GM12891 (cell line): ENCODE results near the gene MYF5.

Experiments
- PAX5 ChIP-seq: IDR thresholded peaks from 2 replicates; pipeline ENCODE4 v1.6.1; 2011; ENCODE audit warnings: low read length, moderate library complexity, mild to moderate bottlenecking; ENCODE audit not compliant: insufficient read depth, severe bottlenecking
- POLR2A ChIP-seq: IDR thresholded peaks from 2 replicates; pipeline ENCODE4 v1.6.1; 2011; ENCODE audit warnings: low read depth, low read length, control low read depth
- POLR2AphosphoS5 ChIP-seq: IDR thresholded peaks from 2 replicates; pipeline ENCODE4 v1.6.1; 2011; ENCODE audit warnings: low read depth, low read length, control low read depth
- POU2F2 ChIP-seq: IDR thresholded peaks from 2 replicates; pipeline ENCODE4 v1.6.1; 2011; ENCODE audit warnings: low read depth, mild to moderate bottlenecking, control low read depth, low read length, moderate library complexity

- TF ChIP-seq POLR2AphosphoS5 (no peak), POLR2A (no peak), PAX5 (no peak), POU2F2 (no peak)
Observed at GRCh38 chr12:80714846-80715245, 1.9 kb upstream of the MYF5 start.
